Activated naive CD8-positive, alpha-beta T cell (primary cell): ENCODE results near the gene CHADL.
A peak's percentile ranks its signal among the peaks of the same experiment; 100 is the strongest.

Source experiments
- H3K27ac Mint-ChIP-seq: one replicate; pipeline ENCODE4 v1.8.0; 2021; ENCODE audit warnings: mixed read lengths
- H3K27me3 Mint-ChIP-seq: one replicate; pipeline ENCODE4 v1.8.0; 2021; ENCODE audit warnings: mixed read lengths
- H3K36me3 Mint-ChIP-seq: one replicate; pipeline ENCODE4 v1.8.0; 2021; ENCODE audit warnings: mixed read lengths
- H3K4me1 Mint-ChIP-seq: one replicate; pipeline ENCODE4 v1.8.0; 2021; ENCODE audit warnings: low read depth, mixed read lengths
- H3K4me3 Mint-ChIP-seq: one replicate; pipeline ENCODE4 v1.8.0; 2021; ENCODE audit warnings: mild to moderate bottlenecking, mixed read lengths
- H3K9me3 Mint-ChIP-seq: one replicate; pipeline ENCODE4 v1.8.0; 2021; ENCODE audit warnings: low read depth, mixed read lengths

Gene CHADL

GRCh38 chr22:41226723-41227655 is 13.7 kb downstream of the CHADL start:
- no peaks in the 10 kb centered on the region for H3K9me3 Mint-ChIP-seq
- no peak overlapping the region for H3K27ac Mint-ChIP-seq
- H3K4me1 Mint-ChIP-seq: no peaks in the 10 kb centered on the region
- H3K4me3 Mint-ChIP-seq: no peak overlapping the region
- no peaks in the 10 kb centered on the region for H3K27me3 Mint-ChIP-seq
- H3K36me3 Mint-ChIP-seq: peaks cover 2% of the 10 kb centered on the region

- Mint-ChIP-seq H3K4me3 (no peak overlapping the region), H3K27me3 (no peaks in the 10 kb centered on the region), H3K4me1 (no peaks in the 10 kb centered on the region), H3K27ac (no peak overlapping the region), H3K36me3 (peaks cover 4% of the 10 kb centered on the region), H3K9me3 (no peaks in the 10 kb centered on the region)
These were observed 17.2 kb downstream of the CHADL start for GRCh38 chr22:41223535-41223934.

GRCh38 chr22:41222846-41223507 is 17.8 kb downstream of the CHADL start:
- Mint-ChIP-seq H3K4me1 (peaks cover 1% of the 10 kb centered on the region), H3K27me3 (no peaks in the 10 kb centered on the region), H3K36me3 (peaks cover 4% of the 10 kb centered on the region), H3K27ac (no peak overlapping the region), H3K4me3 (no peak overlapping the region), H3K9me3 (no peaks in the 10 kb centered on the region)

- H3K27ac Mint-ChIP-seq: peak overlapping the region; percentile 64
- H3K4me1 Mint-ChIP-seq: peaks cover 19% of the 10 kb centered on the region
- no peaks in the 10 kb centered on the region for H3K9me3 Mint-ChIP-seq
- H3K4me3 Mint-ChIP-seq: peak overlapping the region; percentile 44
- peaks cover 11% of the 10 kb centered on the region for H3K36me3 Mint-ChIP-seq
- H3K27me3 Mint-ChIP-seq: no peaks in the 10 kb centered on the region
These were observed 23.1 kb downstream of the CHADL start for GRCh38 chr22:41217553-41218157.

- Mint-ChIP-seq H3K4me1 (peaks cover 19% of the 10 kb centered on the region), H3K9me3 (no peaks in the 10 kb centered on the region), H3K36me3 (peaks cover 11% of the 10 kb centered on the region), H3K27ac (no peak overlapping the region), H3K27me3 (no peaks in the 10 kb centered on the region), H3K4me3 (no peak overlapping the region)
These were observed 23.7 kb downstream of the CHADL start for GRCh38 chr22:41216984-41217383.

GRCh38 chr22:41215926-41216325 is 24.8 kb downstream of the CHADL start:
- Mint-ChIP-seq H3K27me3 (no peaks in the 10 kb centered on the region), H3K9me3 (no peaks in the 10 kb centered on the region), H3K4me3 (no peak overlapping the region), H3K36me3 (peaks cover 11% of the 10 kb centered on the region), H3K4me1 (peaks cover 19% of the 10 kb centered on the region), H3K27ac (no peak overlapping the region)

- H3K9me3 Mint-ChIP-seq: no peaks in the 10 kb centered on the region
- no peaks in the 10 kb centered on the region for H3K27me3 Mint-ChIP-seq
- H3K36me3 Mint-ChIP-seq: peaks cover 13% of the 10 kb centered on the region
- peaks cover 19% of the 10 kb centered on the region for H3K4me1 Mint-ChIP-seq
- H3K4me3 Mint-ChIP-seq: no peak overlapping the region
- no peak overlapping the region for H3K27ac Mint-ChIP-seq
These were observed 25.3 kb downstream of the CHADL start for GRCh38 chr22:41215409-41215808.

- Mint-ChIP-seq H3K27ac (no peak overlapping the region), H3K27me3 (peaks cover 3% of the 10 kb centered on the region), H3K4me1 (peaks cover 29% of the 10 kb centered on the region), H3K36me3 (peaks cover 5% of the 10 kb centered on the region), H3K4me3 (peak overlapping the region; percentile 76), H3K9me3 (no peaks in the 10 kb centered on the region)
These were observed 34.0 kb downstream of the CHADL start for GRCh38 chr22:41206719-41207118.

GRCh38 chr22:41204992-41205900 is 35.5 kb downstream of the CHADL start, which contains the start of gene L3MBTL2:
Gene L3MBTL2, plus strand, starts transcription at chr22:41205312. Its CDS starts 51 bp downstream, at chr22:41205363.
- Mint-ChIP-seq H3K36me3 (peaks cover 3% of the 10 kb centered on the region), H3K27me3 (peaks cover 3% of the 10 kb centered on the region), H3K27ac (peak within 1 kb of the TSS; percentile 98), H3K9me3 (no peaks in the 10 kb centered on the region), H3K4me3 (peak within 1 kb of the TSS; percentile 98), H3K4me1 (peaks cover 29% of the 10 kb centered on the region)

- Mint-ChIP-seq H3K27ac (no peak overlapping the region), H3K9me3 (no peaks in the 10 kb centered on the region), H3K27me3 (peaks cover 3% of the 10 kb centered on the region), H3K36me3 (no peaks in the 10 kb centered on the region), H3K4me3 (peak overlapping the region; percentile 32), H3K4me1 (peaks cover 29% of the 10 kb centered on the region)
These were observed 36.7 kb downstream of the CHADL start for GRCh38 chr22:41204066-41204465.

GRCh38 chr22:41203118-41203517 is 37.6 kb downstream of the CHADL start:
- Mint-ChIP-seq H3K4me1 (peaks cover 29% of the 10 kb centered on the region), H3K27ac (no peak overlapping the region), H3K36me3 (no peaks in the 10 kb centered on the region), H3K9me3 (no peaks in the 10 kb centered on the region), H3K4me3 (no peak overlapping the region), H3K27me3 (peaks cover 3% of the 10 kb centered on the region)

- no peak overlapping the region for H3K4me3 Mint-ChIP-seq
- H3K4me1 Mint-ChIP-seq: peaks cover 20% of the 10 kb centered on the region
- peaks cover 3% of the 10 kb centered on the region for H3K27me3 Mint-ChIP-seq
- no peaks in the 10 kb centered on the region for H3K9me3 Mint-ChIP-seq
- no peak overlapping the region for H3K27ac Mint-ChIP-seq
- no peaks in the 10 kb centered on the region for H3K36me3 Mint-ChIP-seq
These were observed 39.6 kb downstream of the CHADL start for GRCh38 chr22:41201141-41201540.

GRCh38 chr22:41198027-41198580 is 42.6 kb downstream of the CHADL start:
- H3K9me3 Mint-ChIP-seq: no peaks in the 10 kb centered on the region
- H3K36me3 Mint-ChIP-seq: no peaks in the 10 kb centered on the region
- peak overlapping the region; percentile 89 for H3K4me3 Mint-ChIP-seq
- peak overlapping the region; percentile 35 for H3K27ac Mint-ChIP-seq
- no peaks in the 10 kb centered on the region for H3K27me3 Mint-ChIP-seq
- H3K4me1 Mint-ChIP-seq: peaks cover 7% of the 10 kb centered on the region
